ENCODE results near the gene NR0B2.
A peak's percentile ranks its signal among the peaks of the same experiment; 100 is the strongest.
"Not testable (repeated sequence)": the region's sequence is repeated elsewhere in the genome, so short reads cannot be mapped to it uniquely, and the experiment has no call there.

Gene NR0B2

DNA sequence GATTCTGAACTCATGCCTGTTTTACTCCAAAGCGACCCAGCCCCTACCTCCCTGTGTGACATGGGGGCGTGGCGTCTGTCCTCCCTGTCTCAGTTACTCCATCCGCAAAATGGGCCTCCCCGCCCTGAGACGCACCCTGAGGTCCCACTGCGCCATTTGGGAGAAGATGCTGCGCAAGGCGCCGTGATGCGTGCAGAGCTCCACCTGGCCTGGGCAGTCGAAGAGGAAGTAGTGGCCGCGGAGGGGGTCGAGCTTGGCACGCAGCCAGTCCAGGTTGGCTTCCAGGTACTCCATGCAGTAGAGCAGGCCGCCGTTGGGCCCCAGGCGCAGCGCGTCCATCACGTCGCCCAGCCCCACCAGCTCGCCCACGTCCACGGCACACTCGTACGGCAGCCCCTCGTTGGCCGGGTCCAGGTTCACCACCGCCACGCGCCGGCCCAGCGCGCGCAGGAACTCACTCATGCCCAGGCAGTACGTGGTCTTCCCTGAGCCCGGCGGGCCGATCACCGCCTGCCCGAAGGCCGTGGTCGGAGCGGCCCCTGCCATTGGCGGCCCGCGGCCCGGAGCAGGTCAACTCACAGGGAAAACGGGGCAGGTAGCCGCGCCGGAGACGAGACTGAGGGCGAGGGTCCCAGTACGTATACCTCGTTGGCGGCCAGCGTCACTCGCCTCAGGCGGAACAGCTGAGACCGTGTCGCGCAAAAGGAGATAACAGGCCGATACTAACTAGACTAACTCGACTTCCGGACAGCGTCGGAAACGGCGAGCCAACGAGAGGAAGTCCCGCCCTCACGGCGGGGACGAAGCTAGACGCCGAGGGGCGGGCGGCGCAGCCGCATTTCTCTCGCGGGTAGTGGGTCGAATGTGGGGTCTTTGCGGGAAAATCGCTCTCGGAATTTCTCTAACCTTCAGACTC, 24.0 kb downstream of the NR0B2 start, which contains the start of gene GPN2:
Gene GPN2, minus strand, starts transcription at position 733 of the 916 bp plus-strand sequence. Its CDS starts 187 bp downstream, at position 546.
- DNase-seq (ENCODE audit: low read depth in 2 of 2): peak; percentile 63 to 69

DNA sequence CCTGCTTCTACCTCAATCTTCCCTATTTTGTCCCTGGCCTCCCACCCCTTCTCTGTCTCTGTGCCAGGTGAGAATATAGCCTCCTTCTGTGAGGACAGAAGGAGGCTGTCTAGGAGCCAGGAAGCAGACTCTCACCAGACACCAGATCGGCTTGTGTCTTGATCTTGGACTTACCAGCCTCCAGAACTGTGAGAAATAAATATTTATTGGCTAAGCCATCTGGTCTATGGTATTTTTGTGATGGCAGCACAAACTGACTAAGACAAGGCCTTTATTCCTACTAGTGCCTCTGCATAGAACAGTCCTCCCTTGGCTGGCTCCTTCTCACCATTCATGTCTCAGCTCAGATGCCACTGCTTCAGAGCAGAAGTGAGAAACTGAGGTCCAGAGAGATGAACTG, 25.5 kb downstream of the NR0B2 start:
- DNase-seq (ENCODE audit: low read depth in 2 of 2): no peak

DNA sequence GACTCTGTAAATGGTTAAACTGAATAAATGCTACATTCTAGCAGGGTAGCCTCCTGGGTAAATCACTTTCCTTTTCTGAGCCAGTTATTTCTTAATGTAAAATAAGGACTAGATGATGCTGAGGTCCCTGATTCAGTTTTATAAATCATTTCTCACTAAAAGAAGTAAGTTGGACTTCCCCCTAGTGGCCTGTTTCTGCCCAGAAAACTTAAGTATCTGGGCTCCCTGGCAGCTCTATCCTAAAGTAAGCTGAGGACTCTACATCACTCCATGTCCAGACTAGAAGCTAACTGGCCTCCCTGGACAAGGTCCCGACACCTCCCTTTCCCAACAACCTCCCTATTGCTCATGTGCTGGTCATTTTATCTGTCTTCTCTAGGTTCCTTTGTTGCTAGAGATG, 26.6 kb downstream of the NR0B2 start:
- DNase-seq (ENCODE audit: low read depth in 2 of 2): no peak

DNA sequence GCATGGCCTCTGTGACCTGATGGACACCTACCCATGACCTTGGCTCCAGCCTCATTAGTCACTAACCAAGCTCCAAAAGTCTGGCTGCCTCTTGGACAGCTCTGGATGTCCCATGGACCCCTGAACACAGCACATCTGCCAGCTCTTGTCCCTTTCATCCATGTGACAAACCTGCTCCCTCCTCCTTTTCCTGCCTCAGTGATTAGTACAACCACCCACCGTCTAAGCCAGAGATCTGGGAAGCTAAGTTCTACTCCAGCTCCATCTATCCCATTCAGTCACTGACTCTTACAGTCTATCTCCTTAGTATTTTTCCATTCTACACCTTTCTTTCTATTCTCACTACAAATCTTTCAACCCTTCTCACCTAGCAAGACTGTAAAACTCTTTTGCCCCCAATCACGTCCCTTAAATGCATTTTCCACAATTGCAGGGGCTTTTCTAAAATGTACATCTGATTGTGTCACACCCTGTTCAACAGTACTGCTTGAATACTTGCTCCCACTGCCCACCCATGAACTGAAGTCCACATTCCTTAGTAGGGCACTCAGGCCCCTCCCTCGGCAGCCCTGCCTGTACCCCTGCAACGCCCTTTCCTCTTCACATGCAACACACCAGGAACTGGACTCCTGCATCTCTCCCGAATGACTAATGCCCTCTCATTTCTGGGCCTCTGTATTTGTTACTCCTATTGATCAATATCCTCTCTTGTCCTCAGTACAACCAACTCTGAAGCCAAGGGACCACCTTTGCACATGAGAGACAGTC, 30.9 kb downstream of the NR0B2 start:
- no peak for DNase-seq (ENCODE audit: low read depth in 2 of 2)

DNA sequence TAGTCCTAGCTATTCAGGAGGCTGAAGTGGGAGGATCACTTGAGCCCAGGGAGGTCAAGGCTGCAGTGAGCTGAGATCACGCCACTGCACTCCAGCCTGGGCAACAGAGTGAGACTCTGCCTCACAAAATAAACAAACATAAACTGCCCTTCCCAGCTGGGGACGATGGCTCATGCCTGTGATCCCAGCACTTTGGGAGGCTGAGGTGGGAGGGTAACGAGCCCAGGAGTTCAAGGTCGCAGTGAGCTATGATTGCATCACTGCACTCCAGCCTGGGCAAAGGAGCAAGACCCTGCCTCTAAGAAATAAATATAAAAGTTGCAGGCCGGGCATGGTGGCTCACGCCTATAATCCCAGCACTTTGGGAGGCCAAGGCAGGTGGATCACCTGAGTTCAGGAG, 32.2 kb downstream of the NR0B2 start:
- not testable (repeated sequence) for DNase-seq (ENCODE audit: low read depth in 2 of 2)

DNA sequence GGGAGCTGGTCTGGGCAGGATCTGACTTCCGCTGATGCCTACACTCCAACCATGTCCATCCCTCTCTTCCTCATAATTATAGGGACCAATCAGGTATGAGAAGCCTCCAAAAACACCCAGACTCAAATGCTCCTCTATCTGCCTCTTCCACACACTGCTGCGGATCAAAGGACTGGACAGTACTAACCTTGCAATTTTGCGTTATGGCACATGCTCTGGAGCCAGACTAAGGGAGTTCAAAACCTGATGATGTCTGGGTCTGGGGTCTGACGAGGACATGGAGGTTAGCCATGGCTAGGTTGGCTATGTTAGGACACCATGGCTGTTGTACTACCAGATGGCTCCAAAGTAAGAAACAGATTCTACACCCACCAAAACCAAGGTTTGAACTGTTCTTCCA, 34.0 kb downstream of the NR0B2 start:
- no peak for DNase-seq (ENCODE audit: low read depth in 2 of 2)

DNA sequence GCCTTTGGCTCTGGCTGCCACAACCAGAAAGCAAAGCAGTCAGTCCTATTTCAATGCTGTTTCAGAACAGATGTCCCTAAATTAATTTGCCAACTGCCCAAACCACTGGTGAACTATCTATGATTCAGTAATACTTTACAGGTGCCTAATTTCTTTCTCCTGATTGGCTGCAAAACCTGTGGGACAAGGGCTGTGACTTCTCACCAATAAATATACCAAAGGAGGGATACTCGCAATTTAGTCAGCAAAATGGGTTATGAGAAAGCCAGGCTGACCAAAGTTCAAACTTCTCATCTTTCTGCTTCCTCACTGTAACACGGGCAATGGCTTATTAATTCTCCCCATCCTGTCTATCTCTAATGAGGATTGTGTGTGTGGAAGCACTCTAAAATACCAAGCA, 36.4 kb downstream of the NR0B2 start:
- DNase-seq (ENCODE audit: low read depth in 2 of 2): no peak

DNA sequence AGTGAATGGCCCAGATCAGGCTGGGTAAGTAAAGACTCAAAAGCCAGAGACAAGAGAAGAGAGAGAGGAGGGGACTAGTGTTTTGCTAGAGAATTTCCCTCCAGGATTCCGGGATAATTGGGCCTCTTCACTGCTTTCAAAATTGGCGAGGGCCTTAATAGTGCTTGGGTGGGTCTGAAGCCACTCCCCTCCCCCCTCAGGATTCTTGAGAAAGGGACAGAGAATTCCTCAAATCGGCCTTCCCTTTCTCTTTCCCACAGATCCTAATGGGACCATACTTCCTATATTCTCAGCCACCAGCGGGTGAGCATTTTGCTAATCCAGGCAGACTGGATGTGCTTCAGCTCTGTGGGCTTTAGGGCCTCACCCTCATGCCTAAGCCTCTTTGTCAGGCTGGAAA, 38.9 kb downstream of the NR0B2 start:
- no peak for DNase-seq (ENCODE audit: low read depth in 2 of 2)

DNA sequence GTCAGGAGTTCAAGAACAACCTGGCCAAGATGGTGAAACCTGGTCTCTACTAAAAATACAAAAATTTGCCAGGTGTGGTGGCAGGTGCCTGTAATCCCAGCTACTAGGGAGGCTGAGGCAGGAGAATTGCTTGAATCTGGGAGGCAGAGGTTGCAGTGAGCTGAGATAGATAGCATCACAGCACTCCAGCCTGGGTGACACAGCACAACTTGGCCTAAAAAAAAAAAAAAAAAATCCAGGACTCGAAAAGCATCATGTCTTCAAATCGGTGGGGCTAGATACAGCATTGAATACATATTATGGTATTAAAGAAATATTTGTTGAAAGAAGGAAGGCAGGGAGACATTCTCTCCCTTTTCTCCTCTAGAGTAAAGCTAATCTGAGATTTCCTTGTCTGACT, 40.7 kb downstream of the NR0B2 start:
- DNase-seq (ENCODE audit: low read depth in 2 of 2): not testable (repeated sequence)

DNA sequence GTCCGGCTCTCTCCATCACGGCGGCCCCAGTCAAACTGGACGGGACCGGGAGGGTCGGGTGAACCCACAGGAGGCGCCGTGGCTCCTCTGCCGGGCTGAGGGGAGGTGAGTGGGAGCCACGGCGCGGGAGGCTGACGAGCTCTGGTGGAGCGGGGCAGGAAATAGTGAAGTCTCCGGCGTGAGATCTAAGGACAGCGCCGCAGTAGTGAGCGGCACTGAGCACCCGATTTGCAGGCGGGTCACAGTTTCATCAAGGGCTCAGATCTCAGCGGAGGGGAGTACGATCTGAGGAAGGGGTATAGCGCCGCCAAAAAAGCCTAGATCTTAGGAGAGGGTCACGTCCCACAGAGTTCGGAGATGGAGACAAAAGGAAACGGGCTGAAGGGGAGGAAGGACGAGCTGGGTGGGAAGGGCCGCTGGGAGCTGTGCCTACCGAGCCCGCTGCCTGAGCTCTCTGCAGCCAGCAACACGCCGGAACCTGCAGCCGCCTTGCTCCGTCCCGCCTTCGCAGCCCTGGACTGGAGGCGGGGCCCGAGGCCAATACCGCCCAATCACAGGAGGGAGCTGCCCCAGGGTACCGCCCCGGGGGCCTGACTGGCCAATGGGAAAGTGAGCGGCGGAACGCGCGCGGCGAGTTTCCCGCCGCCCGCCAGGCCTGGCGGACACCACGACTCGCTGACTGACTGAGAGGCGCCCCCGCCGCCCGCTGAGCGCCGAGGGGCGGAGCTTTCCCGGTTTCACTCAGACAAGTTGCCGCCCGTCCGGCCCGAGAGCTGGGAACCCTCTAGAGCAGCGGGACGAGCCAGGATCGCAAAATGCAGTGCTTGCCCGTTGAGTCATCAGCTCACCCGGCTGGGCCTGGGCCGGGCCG, 48.9 kb downstream of the NR0B2 start:
- peak; percentile 92 to 94 for DNase-seq (ENCODE audit: low read depth in 2 of 2)

DNA sequence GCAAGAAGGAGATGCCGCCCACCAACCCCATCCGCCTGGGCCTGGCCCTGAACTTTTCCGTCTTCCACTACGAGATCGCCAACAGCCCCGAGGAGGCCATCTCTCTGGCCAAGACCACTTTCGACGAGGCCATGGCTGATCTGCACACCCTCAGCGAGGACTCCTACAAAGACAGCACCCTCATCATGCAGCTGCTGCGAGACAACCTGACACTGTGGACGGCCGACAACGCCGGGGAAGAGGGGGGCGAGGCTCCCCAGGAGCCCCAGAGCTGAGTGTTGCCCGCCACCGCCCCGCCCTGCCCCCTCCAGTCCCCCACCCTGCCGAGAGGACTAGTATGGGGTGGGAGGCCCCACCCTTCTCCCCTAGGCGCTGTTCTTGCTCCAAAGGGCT, 50.1 kb downstream of the NR0B2 start:
- DNase-seq (ENCODE audit: low read depth in 2 of 2): no peak

DNA sequence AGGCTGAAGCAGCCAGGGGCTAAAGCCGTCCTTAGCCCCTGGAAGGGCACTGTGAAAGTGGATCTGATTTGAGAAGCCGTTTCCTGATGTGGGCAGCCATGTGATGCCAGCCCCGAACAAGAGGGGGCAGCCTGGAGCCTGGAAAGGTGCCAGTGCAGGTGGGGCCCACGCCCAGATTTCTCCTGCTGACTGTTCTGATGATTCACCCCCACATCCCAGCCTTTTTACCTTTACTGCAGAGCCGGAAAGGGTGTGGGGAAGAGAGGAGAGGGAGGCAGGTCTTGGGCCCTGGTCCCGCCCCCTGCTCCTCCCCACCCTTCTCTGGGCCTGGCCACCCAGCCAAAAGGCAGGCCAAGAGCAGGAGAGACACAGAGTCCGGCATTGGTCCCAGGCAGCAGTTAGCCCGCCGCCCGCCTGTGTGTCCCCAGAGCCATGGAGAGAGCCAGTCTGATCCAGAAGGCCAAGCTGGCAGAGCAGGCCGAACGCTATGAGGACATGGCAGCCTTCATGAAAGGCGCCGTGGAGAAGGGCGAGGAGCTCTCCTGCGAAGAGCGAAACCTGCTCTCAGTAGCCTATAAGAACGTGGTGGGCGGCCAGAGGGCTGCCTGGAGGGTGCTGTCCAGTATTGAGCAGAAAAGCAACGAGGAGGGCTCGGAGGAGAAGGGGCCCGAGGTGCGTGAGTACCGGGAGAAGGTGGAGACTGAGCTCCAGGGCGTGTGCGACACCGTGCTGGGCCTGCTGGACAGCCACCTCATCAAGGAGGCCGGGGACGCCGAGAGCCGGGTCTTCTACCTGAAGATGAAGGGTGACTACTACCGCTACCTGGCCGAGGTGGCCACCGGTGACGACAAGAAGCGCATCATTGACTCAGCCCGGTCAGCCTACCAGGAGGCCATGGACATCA, 50.7 kb downstream of the NR0B2 start, which contains the start of gene SFN:
Gene SFN, plus strand, starts transcription at position 369 of the 904 bp plus-strand sequence. Its CDS starts 64 bp downstream, at position 433.
- peak in 1 of 2 donors; percentile 65 for DNase-seq (ENCODE audit: low read depth in 2 of 2)

DNA sequence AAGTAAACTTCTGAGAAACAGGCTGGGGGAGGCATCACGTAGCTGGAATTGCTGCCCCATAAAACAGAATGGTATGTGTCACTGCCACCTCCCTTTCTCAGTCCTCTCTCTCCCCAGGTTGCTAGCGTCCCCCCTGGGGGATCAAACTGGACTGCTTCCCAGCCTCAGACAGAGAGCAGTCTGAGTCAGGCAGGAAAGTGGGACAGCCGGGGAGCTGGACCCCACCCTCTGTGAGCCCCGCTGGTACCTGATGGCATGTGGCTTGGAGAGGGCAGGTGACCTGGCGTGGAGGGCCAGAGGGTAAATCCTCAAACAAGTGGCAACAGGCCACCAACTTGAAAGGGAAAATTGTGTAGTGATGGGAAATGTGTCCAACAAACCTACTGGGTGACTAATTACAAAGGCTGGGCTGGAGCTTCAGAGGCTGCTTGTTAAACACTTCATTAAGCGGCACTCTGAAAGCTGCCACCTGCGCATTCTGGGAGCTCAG, 51.8 kb downstream of the NR0B2 start:
- no peak for DNase-seq (ENCODE audit: low read depth in 2 of 2)

All from stimulated activated CD8-positive, alpha-beta memory T cell treated with anti-CD3 and anti-CD28 coated beads, Interleukin-2, amount 100 ng/mL, for 48 hours (primary cell).